ENCODE measurements around the gene NOXA1. TPM values are rescaled to one million over a fixed set of nuclear protein-coding genes. Genes with fewer than 3 reads are reported as not detected.
"Not testable (repeated sequence)": the region's sequence is repeated elsewhere in the genome, so short reads cannot be mapped to it uniquely, and the experiment has no call there.

The NOXA1 gene, protein sequence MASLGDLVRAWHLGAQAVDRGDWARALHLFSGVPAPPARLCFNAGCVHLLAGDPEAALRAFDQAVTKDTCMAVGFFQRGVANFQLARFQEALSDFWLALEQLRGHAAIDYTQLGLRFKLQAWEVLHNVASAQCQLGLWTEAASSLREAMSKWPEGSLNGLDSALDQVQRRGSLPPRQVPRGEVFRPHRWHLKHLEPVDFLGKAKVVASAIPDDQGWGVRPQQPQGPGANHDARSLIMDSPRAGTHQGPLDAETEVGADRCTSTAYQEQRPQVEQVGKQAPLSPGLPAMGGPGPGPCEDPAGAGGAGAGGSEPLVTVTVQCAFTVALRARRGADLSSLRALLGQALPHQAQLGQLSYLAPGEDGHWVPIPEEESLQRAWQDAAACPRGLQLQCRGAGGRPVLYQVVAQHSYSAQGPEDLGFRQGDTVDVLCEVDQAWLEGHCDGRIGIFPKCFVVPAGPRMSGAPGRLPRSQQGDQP
- total RNA-seq (ENCODE audit: insufficient read depth, low replicate concordance): not detected

- DNase-seq (ENCODE audit: low spot score): peak; percentile 91
Measured at GRCh38 chr9:137422604-137423513, at the start of gene NOXA1, which contains the start of gene EXD3. NOXA1 (plus strand) TSS chr9:137423393; CDS start chr9:137423530, 137 bp downstream. EXD3 (minus strand) TSS chr9:137423162; CDS start chr9:137395357, 27,805 bp downstream.

DNA sequence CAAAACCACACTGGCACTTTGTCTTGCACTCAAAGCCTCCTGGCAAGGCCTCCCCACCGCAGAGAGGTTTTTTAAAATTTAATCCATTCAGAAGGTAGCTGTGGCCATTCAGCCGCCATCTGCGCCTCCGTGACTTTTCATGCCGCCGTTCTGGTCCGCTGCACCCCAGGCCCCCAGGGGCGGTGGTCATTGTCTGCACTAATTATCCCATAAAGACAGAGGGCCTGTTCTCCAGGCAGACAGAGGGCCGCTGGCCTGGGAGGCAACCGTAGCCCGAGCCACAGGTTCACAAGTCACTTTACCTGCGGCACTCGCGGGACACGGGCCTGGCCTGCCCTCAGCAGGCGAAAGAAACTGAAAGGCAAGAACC lies 49.6 kb upstream of the NOXA1 start:
- DNase-seq (ENCODE audit: low spot score): no peak

GRCh38 chr9:137374131-137374845 lies 48.9 kb upstream of the NOXA1 start:
- DNase-seq (ENCODE audit: low spot score): no peak

- no peak for DNase-seq (ENCODE audit: low spot score)
Measured at GRCh38 chr9:137375321-137376058, 47.7 kb upstream of the NOXA1 start.

GRCh38 chr9:137376386-137376785 lies 46.8 kb upstream of the NOXA1 start:
- no peak for DNase-seq (ENCODE audit: low spot score)

- not testable (repeated sequence) for DNase-seq (ENCODE audit: low spot score)
Measured at GRCh38 chr9:137378688-137379410, 44.3 kb upstream of the NOXA1 start.

DNA sequence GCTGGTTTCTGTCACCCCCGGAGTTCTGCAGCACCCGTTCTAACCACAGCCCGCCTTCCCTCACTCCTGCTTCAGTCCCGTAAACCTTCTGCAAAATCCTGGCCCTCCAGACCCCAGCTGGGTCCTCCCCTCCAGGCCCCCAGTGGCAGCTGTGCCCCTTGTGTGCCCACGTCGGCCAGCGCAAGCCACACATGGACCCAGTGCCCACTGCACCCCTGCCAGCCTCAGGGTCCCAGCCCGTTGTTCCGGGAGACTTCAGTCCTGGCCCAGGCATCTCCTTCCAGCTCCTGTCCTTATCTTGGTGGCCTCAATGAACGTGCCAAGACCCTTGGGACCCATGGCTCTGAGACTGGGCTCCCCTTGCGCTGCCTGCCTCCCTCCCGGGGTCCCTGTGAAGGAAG lies 43.4 kb upstream of the NOXA1 start:
- no peak for DNase-seq (ENCODE audit: low spot score)

DNA sequence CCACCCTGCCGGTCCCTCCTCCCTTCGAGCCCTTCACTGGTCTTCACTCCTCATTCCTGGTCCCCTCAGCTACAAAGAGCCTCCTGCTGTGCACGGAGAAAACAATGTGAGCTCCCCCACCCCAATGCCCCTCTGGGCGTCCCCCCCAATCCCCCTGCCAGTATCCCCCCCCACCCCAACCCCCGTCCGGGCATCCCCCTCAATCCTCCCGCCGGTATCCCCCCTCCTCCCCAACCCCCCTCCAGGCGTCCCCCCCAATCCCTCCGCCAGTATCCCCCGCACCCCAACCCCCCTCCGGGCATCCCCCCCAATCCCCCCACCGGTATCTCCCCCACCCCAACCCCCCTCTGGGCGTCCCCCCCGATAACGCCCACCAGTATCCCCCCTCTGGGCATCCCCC lies 43.0 kb upstream of the NOXA1 start:
- DNase-seq (ENCODE audit: low spot score): no peak

DNA sequence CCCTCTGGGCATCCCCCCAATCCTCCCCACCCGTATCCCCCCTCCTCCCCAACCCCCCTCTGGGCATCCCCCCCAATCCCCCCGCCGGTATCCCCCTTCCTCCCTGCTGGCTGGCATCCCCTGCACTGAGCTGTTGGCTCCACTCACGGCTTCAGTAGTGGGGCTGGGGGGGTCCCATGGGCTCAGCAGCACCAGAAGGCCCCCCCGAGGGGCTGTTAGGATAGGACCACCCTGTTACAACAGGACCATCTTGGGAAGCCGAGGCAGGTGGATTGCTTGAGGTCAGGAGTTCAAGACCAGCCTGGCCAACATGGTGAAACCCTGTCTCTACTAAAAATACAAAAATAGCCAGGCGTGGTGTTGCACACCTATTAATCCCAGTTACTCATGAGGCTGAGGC lies 42.6 kb upstream of the NOXA1 start:
- DNase-seq (ENCODE audit: low spot score): no peak

DNA sequence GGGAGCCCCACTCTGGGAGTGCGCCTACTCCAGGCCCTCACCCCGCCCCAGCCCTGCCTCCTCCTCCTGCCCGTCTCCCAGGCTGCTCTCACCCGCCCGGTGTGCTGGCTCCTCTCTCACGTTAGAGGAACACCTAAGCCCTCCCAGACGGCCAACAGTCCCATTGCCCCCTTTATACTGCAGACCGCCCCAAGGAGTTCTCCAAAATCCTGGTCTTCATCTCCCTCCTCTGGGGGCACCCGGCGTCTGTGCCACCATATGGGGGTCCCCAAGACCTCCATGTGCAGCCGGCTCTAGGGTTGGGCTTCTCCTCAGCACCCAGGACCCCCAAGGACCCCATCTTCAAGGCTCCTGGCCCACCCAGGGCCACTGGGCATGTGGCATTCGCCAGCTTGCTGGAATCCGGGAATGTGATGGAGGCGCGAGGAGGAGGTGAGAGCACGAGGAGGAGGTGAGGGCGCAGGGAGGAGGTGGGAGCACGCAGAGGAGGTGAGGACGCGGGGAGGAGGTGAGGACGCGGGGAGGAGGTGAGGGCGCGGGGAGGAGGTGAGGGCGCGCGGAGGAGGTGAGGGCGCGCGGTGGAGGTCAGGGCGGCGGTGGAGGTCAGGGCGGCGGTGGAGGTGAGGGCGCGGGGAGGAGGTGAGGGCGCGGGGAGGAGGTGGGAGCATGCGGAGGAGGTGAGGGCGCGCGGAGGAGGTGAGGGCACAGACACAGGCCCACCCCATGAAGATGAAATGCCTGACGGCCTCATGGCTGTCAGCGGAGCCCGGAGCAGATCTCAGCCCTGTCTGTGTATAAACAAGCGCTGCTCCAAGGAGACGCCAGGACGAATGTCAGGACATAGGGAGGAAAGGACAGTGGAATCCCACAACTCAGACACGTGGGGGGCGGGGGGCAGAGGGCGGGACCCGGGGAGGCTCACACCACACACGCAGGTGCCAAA lies 41.4 kb upstream of the NOXA1 start:
- DNase-seq (ENCODE audit: low spot score): no peak

DNA sequence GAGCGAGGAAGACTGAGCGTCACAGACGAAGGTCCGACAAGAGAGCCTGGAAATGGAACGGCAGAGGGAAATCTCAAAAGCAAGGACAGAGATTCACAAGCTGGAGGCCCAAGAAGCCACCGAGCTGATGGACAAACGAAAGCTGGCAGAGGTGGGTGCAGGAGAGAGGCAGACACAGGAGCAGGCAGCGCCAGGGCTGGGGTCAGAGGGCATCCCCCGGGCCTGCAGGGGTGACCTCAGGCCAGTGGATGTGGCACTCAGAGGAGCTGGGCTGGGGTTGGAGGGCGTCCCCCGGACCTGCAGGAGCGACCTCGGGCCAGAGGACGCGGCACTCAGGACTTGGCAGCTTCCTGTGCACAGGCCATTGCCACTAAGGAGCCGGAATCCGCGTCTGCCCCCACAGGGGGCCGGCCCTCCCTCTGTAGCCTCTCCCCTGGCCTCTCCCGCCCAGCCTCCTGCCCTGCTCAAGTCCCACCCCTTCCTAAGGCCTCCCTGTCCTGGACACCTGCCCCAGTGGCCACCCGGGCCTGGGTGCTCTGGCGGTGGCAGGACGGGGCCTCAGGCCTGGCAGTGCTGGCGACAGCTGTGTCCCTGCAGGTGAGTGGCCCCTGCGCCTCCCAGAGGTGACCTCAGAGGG lies 40.6 kb upstream of the NOXA1 start:
- no peak for DNase-seq (ENCODE audit: low spot score)

DNA sequence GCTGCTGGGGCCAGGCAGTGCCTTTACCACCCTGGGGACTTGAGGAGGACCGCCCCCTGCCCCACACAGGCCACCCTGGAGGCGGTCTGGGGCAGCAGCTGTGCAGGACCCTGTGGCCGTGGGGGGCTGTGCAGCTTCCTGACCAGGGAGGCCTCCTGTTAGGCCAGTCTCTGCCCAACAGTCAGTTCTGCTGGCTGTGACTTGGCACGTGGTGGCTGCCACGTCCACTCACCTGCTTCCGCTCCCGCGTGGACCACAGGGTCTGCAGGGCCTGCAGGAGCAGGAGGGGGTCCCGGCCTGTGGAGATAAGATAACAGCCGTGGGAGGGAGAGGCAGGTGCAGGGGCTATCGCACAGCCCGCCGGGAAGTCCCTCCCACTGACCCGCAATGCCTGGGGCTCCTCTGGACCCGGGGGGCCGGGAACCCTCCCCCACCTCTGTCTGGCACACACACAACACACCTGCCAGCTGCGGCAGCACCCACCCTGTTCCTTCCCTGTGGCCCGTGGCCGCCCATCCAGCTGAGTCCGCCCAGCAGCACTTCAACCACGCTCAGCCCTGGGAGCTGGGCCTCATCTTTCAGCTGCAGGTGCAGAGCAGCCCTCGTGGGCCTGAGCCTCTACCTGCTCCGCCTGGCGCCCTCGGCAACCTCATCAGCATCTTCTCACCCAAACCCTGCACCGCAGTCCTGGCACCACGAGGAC lies 40.0 kb upstream of the NOXA1 start:
- DNase-seq (ENCODE audit: low spot score): no peak

GRCh38 chr9:137383784-137384756 lies 39.1 kb upstream of the NOXA1 start:
- no peak for DNase-seq (ENCODE audit: low spot score)

DNA sequence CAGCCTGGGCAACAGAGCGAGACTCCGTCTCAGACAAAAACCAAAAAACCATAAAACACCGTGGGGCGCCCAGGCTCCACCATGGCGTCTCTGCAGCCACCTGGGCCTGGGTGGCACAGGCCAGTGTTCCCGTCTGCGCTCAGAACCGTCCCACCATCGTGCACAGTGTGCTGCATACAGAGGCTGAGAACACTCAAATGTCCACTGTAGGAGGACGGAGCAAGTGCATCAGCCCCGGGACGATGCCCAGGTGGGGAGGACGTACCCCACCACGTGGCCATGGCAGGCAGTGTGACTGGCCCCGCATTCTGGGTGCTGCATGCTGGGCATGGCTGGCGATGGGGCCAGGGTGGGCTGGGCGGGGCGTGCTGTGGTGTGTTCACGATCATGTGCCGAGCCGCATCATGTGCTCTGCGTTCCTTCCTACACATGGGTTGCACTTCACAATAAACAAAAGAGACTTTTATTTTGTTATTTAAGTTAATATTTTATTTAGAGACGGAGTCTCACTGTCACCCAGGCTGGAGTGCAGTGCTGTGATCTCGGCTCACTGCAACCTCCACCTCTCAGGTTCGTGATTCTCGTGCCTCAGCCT lies 38.0 kb upstream of the NOXA1 start:
- no peak for DNase-seq (ENCODE audit: low spot score)

DNA sequence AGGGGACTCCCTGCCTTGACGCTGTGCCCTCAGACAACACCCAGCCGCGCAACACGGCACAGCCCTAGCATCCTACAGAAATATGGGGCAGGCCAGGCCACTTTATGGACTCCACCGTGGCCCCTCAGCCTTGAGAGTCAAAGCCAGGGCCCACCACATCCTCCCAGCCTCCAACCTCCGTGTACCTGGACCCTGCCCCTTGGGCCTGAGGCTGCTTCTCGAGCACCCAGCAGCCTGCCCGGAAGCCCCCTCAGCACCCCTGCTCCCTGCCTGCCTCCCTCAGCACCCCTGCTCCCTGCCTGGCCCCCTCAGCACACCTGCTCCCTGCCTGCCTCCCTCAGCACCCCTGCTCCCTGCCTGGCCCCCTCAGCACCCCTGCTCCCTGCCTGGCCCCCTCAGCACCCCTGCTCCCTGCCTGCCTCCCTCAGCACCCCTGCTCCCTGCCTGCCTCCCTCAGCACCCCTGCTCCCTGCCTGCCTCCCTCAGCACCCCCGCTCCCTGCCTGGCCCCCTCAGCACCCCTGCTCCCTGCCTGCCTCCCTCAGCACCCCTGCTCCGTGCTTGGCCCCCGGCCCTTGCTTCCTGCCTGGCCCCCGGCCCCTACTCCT lies 36.6 kb upstream of the NOXA1 start:
- not testable (repeated sequence) for DNase-seq (ENCODE audit: low spot score)
